Measurements from ENCODE around the gene CWC27.

Gene CWC27

GRCh38 chr5:64768358-64769312 is at the start of gene CWC27, which contains the start of gene SREK1IP1:
CWC27 (plus strand) TSS chr5:64768930; CDS start chr5:64769147, 217 bp downstream.
SREK1IP1 (minus strand) TSS chr5:64768691; CDS start chr5:64768517, 174 bp downstream.
- peak; percentile 89 for DNase-seq (ENCODE audit: low read depth)
- peak within 1 kb of the TSS; percentile 100 for H3K4me3 ChIP-seq (ENCODE audit: low read depth, low read length)
- TF ChIP-seq CTCF (IDR thresholded peaks at IDR 0.05; ENCODE audit: low read depth, low read length, missing control alignments) = peak; percentile 10

- no peak for TF ChIP-seq CTCF (IDR thresholded peaks at IDR 0.05; ENCODE audit: low read depth, low read length, missing control alignments)
- no peak for DNase-seq (ENCODE audit: low read depth)
Measured at GRCh38 chr5:64722588-64722987, 46.1 kb upstream of the CWC27 start.

GRCh38 chr5:64727150-64727549 is 41.6 kb upstream of the CWC27 start:
- H3K4me3 ChIP-seq (ENCODE audit: low read depth, low read length) = no peak overlapping the region
- DNase-seq (ENCODE audit: low read depth) = no peak
- no peak for TF ChIP-seq CTCF (IDR thresholded peaks at IDR 0.05; ENCODE audit: low read depth, low read length, missing control alignments)

More at GRCh38 chr5:64722588-64722987, 46.1 kb upstream of the CWC27 start:
- H3K4me3 ChIP-seq (ENCODE audit: low read depth, low read length) = no peak overlapping the region

- H3K4me3 ChIP-seq (ENCODE audit: low read depth, low read length) = no peak overlapping the region
- TF ChIP-seq CTCF (IDR thresholded peaks at IDR 0.05; ENCODE audit: low read depth, low read length, missing control alignments) = no peak
- no peak for DNase-seq (ENCODE audit: low read depth)
Measured at GRCh38 chr5:64742411-64742810, 26.3 kb upstream of the CWC27 start.

GRCh38 chr5:64742821-64743220 is 25.9 kb upstream of the CWC27 start:
- DNase-seq (ENCODE audit: low read depth) = no peak
- H3K4me3 ChIP-seq (ENCODE audit: low read depth, low read length) = no peak overlapping the region
- TF ChIP-seq CTCF (IDR thresholded peaks at IDR 0.05; ENCODE audit: low read depth, low read length, missing control alignments) = no peak

GRCh38 chr5:64744914-64745313 is 23.8 kb upstream of the CWC27 start:
- TF ChIP-seq CTCF (IDR thresholded peaks at IDR 0.05; ENCODE audit: low read depth, low read length, missing control alignments) = no peak
- no peak for DNase-seq (ENCODE audit: low read depth)
- no peak overlapping the region for H3K4me3 ChIP-seq (ENCODE audit: low read depth, low read length)

All from GM12864 (cell line).